Pons (tissue), 1 donor: ENCODE measurements around the gene ADI1.

Source experiments
- DNase-seq: peaks from one replicate; pipeline ENCODE4 v3.0.0-alpha.2; 2016; ENCODE audit warnings: low spot score

Gene ADI1

GRCh38 chr2:3480352-3481010 lies 38.9 kb downstream of the ADI1 start:
- DNase-seq, result no peak

GRCh38 chr2:3479430-3480320 lies 39.7 kb downstream of the ADI1 start:
- no peak for DNase-seq

- DNase-seq, result no peak
Measured at GRCh38 chr2:3478846-3479385, 40.4 kb downstream of the ADI1 start.

- no peak for DNase-seq
Measured at GRCh38 chr2:3476985-3477327, 42.4 kb downstream of the ADI1 start.

GRCh38 chr2:3476321-3476984 lies 42.9 kb downstream of the ADI1 start:
- DNase-seq, result peak; percentile 94

- DNase-seq, result no peak
Measured at GRCh38 chr2:3475771-3476170, 43.6 kb downstream of the ADI1 start.

GRCh38 chr2:3472966-3473365 lies 46.4 kb downstream of the ADI1 start:
- no peak for DNase-seq

- DNase-seq, result no peak
Measured at GRCh38 chr2:3472296-3472695, 47.0 kb downstream of the ADI1 start.

- peak; percentile 42 for DNase-seq
Measured at GRCh38 chr2:3470856-3471737, 48.2 kb downstream of the ADI1 start.

GRCh38 chr2:3470166-3470651 lies 49.1 kb downstream of the ADI1 start:
- peak; percentile 32 for DNase-seq

- DNase-seq, result no peak
Measured at GRCh38 chr2:3469486-3469885, 49.8 kb downstream of the ADI1 start.

GRCh38 chr2:3468296-3468988 lies 50.9 kb downstream of the ADI1 start:
- DNase-seq, result no peak

GRCh38 chr2:3467654-3468053 lies 51.7 kb downstream of the ADI1 start:
- no peak for DNase-seq

GRCh38 chr2:3466966-3467365 lies 52.4 kb downstream of the ADI1 start:
- DNase-seq, result no peak

- DNase-seq, result no peak
Measured at GRCh38 chr2:3466482-3466863, 52.9 kb downstream of the ADI1 start.

GRCh38 chr2:3465844-3466481 lies 53.4 kb downstream of the ADI1 start:
- DNase-seq, result no peak

- DNase-seq, result no peak
Measured at GRCh38 chr2:3465328-3465727, 54.0 kb downstream of the ADI1 start.

- no peak for DNase-seq
Measured at GRCh38 chr2:3464401-3465005, 54.8 kb downstream of the ADI1 start.

GRCh38 chr2:3463944-3464343 lies 55.4 kb downstream of the ADI1 start:
- no peak for DNase-seq
